MM.1S (cell line): ENCODE results near the gene HSD11B2.

Experiments
- EZH2 ChIP-seq: fragments of 300-600 bp; sonication (generic); optimal IDR thresholded peaks from 2 replicates; pipeline ENCODE3; 2017; ENCODE audit warnings: low read depth, mild to moderate bottlenecking, antibody characterized with exemption, low read length, mixed read lengths
- TF ChIP-seq, protein P1 (sequence below): fragments of 300-600 bp; sonication (generic); IDR thresholded peaks from 2 replicates; pipeline ENCODE4 v1.5.1; 2016; ENCODE audit warnings: antibody characterized with exemption, low read length, mixed read lengths

DNA sequence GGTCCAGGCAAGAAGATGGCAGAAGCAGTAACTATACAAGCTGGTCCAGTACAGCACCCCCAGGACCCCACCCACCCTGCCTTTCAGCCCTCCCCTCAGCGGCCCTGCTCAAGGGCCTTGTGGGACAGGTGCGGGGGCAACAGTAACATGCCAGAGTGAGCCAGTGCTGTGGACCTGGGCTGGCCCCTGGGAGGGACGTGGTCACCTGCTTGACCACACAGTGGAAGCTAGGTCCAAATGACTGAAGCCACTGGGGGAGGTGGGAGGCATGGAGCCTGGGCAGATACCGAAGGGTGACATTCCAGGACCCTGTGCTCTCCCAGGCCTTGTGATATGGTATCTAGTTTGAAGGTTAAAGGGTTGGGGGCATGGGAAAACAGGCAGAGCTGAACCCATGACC, 32.8 kb downstream of the HSD11B2 start:
- TF ChIP-seq, protein P1, sequence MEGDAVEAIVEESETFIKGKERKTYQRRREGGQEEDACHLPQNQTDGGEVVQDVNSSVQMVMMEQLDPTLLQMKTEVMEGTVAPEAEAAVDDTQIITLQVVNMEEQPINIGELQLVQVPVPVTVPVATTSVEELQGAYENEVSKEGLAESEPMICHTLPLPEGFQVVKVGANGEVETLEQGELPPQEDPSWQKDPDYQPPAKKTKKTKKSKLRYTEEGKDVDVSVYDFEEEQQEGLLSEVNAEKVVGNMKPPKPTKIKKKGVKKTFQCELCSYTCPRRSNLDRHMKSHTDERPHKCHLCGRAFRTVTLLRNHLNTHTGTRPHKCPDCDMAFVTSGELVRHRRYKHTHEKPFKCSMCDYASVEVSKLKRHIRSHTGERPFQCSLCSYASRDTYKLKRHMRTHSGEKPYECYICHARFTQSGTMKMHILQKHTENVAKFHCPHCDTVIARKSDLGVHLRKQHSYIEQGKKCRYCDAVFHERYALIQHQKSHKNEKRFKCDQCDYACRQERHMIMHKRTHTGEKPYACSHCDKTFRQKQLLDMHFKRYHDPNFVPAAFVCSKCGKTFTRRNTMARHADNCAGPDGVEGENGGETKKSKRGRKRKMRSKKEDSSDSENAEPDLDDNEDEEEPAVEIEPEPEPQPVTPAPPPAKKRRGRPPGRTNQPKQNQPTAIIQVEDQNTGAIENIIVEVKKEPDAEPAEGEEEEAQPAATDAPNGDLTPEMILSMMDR, result no peak
- no peak for TF ChIP-seq EZH2
